Measurements from ENCODE around the gene RIT2.

Gene RIT2

DNA sequence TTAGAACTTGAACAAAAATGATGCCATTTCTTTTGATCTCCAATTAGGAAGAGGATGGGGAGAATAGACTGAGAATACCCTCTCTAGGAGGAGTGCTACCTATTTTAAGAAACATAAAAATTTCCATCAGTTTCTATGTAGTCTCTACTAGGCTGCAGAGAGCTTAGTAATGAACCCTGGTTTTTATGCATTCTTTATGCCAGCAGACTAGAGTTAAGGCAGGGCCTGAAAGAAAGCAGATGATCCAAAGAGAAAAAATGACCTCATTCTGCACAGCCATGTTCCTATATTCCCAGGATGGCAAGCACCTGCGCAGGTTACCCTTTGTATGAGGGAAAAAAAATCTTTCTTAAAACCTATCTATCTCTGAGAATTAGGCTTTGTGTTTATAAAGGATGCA is 254.9 kb downstream of the RIT2 start:
- no peak for TF ChIP-seq TCF12 (IDR thresholded peaks at IDR 0.05; ENCODE audit: low read depth)
- TF ChIP-seq, protein P1, sequence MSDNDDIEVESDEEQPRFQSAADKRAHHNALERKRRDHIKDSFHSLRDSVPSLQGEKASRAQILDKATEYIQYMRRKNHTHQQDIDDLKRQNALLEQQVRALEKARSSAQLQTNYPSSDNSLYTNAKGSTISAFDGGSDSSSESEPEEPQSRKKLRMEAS (IDR thresholded peaks at IDR 0.05): no peak
- TF ChIP-seq NFIC (IDR thresholded peaks at IDR 0.05): no peak
- no peak for TF ChIP-seq EGR1 (IDR thresholded peaks at IDR 0.05)
- TF ChIP-seq TAF1 (IDR thresholded peaks at IDR 0.05; ENCODE audit: low read depth): no peak
- TF ChIP-seq CREB1 (IDR thresholded peaks at IDR 0.05; ENCODE audit: low read depth): no peak
- TF ChIP-seq, protein P2, sequence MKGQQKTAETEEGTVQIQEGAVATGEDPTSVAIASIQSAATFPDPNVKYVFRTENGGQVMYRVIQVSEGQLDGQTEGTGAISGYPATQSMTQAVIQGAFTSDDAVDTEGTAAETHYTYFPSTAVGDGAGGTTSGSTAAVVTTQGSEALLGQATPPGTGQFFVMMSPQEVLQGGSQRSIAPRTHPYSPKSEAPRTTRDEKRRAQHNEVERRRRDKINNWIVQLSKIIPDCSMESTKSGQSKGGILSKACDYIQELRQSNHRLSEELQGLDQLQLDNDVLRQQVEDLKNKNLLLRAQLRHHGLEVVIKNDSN (IDR thresholded peaks at IDR 0.05): no peak
- no peak for TF ChIP-seq ZBTB7A (IDR thresholded peaks at IDR 0.05; ENCODE audit: low read depth)
- TF ChIP-seq EP300 (IDR thresholded peaks at IDR 0.05; ENCODE audit: borderline replicate concordance): no peak
- TF ChIP-seq FOXM1 (IDR thresholded peaks at IDR 0.05; ENCODE audit: borderline replicate concordance, low read depth): no peak
- no peak for TF ChIP-seq RAD21 (IDR thresholded peaks at IDR 0.05; ENCODE audit: low read depth)
- no peak for TF ChIP-seq YY1 (IDR thresholded peaks at IDR 0.05; ENCODE audit: low read depth)
- TF ChIP-seq CEBPB (IDR thresholded peaks at IDR 0.05): no peak
- no peak for TF ChIP-seq TEAD4 (IDR thresholded peaks at IDR 0.05)
- TF ChIP-seq, protein P3, sequence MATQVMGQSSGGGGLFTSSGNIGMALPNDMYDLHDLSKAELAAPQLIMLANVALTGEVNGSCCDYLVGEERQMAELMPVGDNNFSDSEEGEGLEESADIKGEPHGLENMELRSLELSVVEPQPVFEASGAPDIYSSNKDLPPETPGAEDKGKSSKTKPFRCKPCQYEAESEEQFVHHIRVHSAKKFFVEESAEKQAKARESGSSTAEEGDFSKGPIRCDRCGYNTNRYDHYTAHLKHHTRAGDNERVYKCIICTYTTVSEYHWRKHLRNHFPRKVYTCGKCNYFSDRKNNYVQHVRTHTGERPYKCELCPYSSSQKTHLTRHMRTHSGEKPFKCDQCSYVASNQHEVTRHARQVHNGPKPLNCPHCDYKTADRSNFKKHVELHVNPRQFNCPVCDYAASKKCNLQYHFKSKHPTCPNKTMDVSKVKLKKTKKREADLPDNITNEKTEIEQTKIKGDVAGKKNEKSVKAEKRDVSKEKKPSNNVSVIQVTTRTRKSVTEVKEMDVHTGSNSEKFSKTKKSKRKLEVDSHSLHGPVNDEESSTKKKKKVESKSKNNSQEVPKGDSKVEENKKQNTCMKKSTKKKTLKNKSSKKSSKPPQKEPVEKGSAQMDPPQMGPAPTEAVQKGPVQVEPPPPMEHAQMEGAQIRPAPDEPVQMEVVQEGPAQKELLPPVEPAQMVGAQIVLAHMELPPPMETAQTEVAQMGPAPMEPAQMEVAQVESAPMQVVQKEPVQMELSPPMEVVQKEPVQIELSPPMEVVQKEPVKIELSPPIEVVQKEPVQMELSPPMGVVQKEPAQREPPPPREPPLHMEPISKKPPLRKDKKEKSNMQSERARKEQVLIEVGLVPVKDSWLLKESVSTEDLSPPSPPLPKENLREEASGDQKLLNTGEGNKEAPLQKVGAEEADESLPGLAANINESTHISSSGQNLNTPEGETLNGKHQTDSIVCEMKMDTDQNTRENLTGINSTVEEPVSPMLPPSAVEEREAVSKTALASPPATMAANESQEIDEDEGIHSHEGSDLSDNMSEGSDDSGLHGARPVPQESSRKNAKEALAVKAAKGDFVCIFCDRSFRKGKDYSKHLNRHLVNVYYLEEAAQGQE (IDR thresholded peaks at IDR 0.05; ENCODE audit: low read depth): no peak

DNA sequence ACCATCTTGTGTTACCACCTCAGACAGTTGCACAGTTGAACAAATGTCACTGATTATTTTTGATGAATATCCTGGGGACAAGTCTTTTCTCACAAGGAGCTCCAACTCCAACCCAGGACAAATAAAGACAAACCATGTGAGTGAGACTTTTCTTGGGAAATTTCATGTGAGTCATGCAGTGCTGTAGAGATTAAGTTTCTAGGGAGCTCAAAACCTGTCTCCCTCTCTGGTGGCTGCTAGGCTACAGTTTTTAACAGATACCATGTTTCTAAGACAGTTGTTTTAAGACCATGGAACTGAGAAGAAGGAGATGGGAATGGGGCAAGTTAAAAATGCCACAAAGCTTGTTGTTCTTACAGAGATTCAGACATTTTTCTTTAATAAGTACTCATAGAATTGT is 255.5 kb downstream of the RIT2 start:
- TF ChIP-seq, protein P3 (IDR thresholded peaks at IDR 0.05; ENCODE audit: low read depth): no peak
- TF ChIP-seq, protein P1 (IDR thresholded peaks at IDR 0.05): no peak
- TF ChIP-seq EGR1 (IDR thresholded peaks at IDR 0.05) (no peak), TEAD4 (IDR thresholded peaks at IDR 0.05) (no peak), CREB1 (IDR thresholded peaks at IDR 0.05; ENCODE audit: low read depth) (no peak), ZBTB7A (IDR thresholded peaks at IDR 0.05; ENCODE audit: low read depth) (no peak), EP300 (IDR thresholded peaks at IDR 0.05; ENCODE audit: borderline replicate concordance) (no peak), YY1 (IDR thresholded peaks at IDR 0.05; ENCODE audit: low read depth) (no peak), NFIC (IDR thresholded peaks at IDR 0.05) (no peak), FOXM1 (IDR thresholded peaks at IDR 0.05; ENCODE audit: borderline replicate concordance, low read depth) (no peak), TAF1 (IDR thresholded peaks at IDR 0.05; ENCODE audit: low read depth) (no peak), TCF12 (IDR thresholded peaks at IDR 0.05; ENCODE audit: low read depth) (no peak)
- TF ChIP-seq, protein P2 (IDR thresholded peaks at IDR 0.05): no peak

DNA sequence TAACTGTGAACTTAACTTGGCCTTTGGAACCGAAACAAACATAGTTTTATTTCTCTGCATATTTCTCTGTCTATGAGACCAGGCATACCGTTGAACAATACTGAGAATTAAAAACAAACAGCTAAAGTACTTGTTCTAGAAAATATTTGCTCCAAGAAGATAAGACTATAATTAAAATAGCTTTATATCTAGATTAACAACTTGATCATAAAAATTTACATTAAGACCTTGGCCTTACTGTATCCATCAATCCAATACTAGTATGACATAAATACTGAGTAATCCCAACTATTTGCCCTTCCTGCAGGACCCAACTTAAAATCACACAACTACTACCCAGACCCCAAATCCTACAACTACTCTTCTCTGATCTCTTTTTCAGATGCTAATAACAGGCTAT is 260.9 kb downstream of the RIT2 start:
- TF ChIP-seq NFIC (IDR thresholded peaks at IDR 0.05) (no peak), TCF12 (IDR thresholded peaks at IDR 0.05; ENCODE audit: low read depth) (no peak), RAD21 (IDR thresholded peaks at IDR 0.05; ENCODE audit: low read depth) (no peak), YY1 (IDR thresholded peaks at IDR 0.05; ENCODE audit: low read depth) (no peak), TEAD4 (IDR thresholded peaks at IDR 0.05) (no peak), TAF1 (IDR thresholded peaks at IDR 0.05; ENCODE audit: low read depth) (no peak), ZBTB7A (IDR thresholded peaks at IDR 0.05; ENCODE audit: low read depth) (no peak), EGR1 (IDR thresholded peaks at IDR 0.05) (no peak), CREB1 (IDR thresholded peaks at IDR 0.05; ENCODE audit: low read depth) (no peak), FOXM1 (IDR thresholded peaks at IDR 0.05; ENCODE audit: borderline replicate concordance, low read depth) (no peak), EP300 (IDR thresholded peaks at IDR 0.05; ENCODE audit: borderline replicate concordance) (no peak), CEBPB (IDR thresholded peaks at IDR 0.05) (no peak)
- TF ChIP-seq, protein P1 (IDR thresholded peaks at IDR 0.05): no peak
- TF ChIP-seq, protein P2 (IDR thresholded peaks at IDR 0.05): no peak
- TF ChIP-seq, protein P3 (IDR thresholded peaks at IDR 0.05; ENCODE audit: low read depth): no peak
